ENCODE measurements around the gene C5AR1. TPM values are rescaled to one million over a fixed set of nuclear protein-coding genes. Genes with fewer than 3 reads are reported as not detected.

The C5AR1 gene
- total and polyA plus RNA-seq, 9 of the 15 experiments (the other 6 are each of a cell fraction or from before 2014, with no cell fraction given): 0.06 to 1.6 (median 0.28) TPM; not detected in 3

DNA sequence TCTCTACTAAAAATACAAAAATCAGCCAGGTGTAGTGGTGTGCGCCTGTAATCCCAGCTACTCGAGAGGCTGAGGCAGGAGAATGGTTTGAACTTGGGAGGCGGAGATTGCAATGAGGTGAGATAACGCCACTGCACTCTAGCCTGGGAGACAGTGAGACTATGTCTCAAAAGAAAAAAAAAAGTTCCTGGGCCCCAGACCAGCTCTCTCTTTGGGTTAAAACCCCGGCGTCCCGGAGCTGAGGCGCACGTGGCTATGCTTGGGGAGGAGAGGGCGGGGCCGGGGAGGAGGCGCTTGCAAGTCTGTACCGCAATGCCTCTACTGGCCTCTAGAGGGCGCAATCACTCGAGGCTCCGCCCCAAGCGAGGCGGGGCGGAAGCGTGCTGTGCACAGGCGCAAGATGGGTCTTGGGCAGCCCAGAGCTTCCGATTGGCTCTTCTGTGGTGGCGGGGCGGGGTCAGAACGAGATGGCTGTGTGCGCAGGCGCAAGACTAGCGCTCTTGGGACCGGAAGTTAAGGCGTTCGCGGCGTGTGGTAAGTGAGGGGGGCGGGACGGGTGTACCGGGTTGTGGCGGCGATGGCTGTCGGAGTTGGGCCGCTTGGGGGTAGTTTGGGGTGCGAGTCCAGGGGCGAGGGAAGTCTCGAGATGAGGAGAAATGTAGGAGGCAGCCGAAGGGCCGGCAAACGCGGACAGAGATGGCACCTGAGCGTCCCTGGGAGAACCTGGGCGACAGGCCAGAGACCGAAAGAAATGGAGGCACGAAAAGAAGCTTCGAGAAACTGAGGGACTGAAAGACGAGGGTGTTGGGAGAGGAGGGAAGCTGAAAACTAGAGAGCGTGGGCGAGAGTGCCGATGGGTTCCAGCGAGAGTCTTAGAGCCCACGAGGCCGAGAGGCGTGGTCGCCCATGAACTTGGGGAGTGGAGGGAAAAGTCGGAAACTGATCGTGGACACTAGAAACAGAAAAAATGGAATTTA, 39.4 kb downstream of the C5AR1 start, which contains the start of gene DHX34 (continued):
- no peak for TF ChIP-seq SIN3B (IDR thresholded peaks at IDR 0.05; ENCODE audit: low read depth)
- TF ChIP-seq HDAC8 (tag; IDR thresholded peaks at IDR 0.05): no peak
- peak; percentile 45; the same call in 1 of the 2 replicates for TF ChIP-seq LCOR (CRISPR knock-in tag; IDR thresholded peaks at IDR 0.05)
- peak; percentile 99 for TF ChIP-seq MYC (IDR thresholded peaks at IDR 0.05; ENCODE audit: low read depth, low read length)
- TF ChIP-seq MYC (CRISPR knock-in tag; IDR thresholded peaks at IDR 0.05; ENCODE audit: borderline replicate concordance, low read depth): peak; percentile 50; the same call in 1 of the 2 replicates
- TF ChIP-seq, protein P1, sequence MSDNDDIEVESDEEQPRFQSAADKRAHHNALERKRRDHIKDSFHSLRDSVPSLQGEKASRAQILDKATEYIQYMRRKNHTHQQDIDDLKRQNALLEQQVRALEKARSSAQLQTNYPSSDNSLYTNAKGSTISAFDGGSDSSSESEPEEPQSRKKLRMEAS (CRISPR knock-in tag; IDR thresholded peaks at IDR 0.05): peak; percentile 93
- TF ChIP-seq TEAD4 (IDR thresholded peaks at IDR 0.05; ENCODE audit: low read length): no peak
- no peak for TF ChIP-seq TEAD4 (CRISPR knock-in tag; IDR thresholded peaks at IDR 0.05; ENCODE audit: borderline replicate concordance)
- TF ChIP-seq NCOA1 (IDR thresholded peaks at IDR 0.05; ENCODE audit: low read depth): no peak; the same call in 1 of the 2 replicates
- peak; percentile 63 for TF ChIP-seq NFRKB (IDR thresholded peaks at IDR 0.05; ENCODE audit: low read depth)
- TF ChIP-seq, protein P2, sequence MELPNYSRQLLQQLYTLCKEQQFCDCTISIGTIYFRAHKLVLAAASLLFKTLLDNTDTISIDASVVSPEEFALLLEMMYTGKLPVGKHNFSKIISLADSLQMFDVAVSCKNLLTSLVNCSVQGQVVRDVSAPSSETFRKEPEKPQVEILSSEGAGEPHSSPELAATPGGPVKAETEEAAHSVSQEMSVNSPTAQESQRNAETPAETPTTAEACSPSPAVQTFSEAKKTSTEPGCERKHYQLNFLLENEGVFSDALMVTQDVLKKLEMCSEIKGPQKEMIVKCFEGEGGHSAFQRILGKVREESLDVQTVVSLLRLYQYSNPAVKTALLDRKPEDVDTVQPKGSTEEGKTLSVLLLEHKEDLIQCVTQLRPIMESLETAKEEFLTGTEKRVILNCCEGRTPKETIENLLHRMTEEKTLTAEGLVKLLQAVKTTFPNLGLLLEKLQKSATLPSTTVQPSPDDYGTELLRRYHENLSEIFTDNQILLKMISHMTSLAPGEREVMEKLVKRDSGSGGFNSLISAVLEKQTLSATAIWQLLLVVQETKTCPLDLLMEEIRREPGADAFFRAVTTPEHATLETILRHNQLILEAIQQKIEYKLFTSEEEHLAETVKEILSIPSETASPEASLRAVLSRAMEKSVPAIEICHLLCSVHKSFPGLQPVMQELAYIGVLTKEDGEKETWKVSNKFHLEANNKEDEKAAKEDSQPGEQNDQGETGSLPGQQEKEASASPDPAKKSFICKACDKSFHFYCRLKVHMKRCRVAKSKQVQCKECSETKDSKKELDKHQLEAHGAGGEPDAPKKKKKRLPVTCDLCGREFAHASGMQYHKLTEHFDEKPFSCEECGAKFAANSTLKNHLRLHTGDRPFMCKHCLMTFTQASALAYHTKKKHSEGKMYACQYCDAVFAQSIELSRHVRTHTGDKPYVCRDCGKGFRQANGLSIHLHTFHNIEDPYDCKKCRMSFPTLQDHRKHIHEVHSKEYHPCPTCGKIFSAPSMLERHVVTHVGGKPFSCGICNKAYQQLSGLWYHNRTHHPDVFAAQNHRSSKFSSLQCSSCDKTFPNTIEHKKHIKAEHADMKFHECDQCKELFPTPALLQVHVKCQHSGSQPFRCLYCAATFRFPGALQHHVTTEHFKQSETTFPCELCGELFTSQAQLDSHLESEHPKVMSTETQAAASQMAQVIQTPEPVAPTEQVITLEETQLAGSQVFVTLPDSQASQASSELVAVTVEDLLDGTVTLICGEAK (IDR thresholded peaks at IDR 0.05): peak; percentile 75
- TF ChIP-seq, protein P2 (CRISPR knock-in tag; IDR thresholded peaks at IDR 0.05): no peak
- TF ChIP-seq NCOA2 (IDR thresholded peaks at IDR 0.05; ENCODE audit: partially characterized antibody in 2 of 2): no peak
- peak; percentile 68; the same call in 1 of the 2 replicates for TF ChIP-seq SPI1 (IDR thresholded peaks at IDR 0.05; ENCODE audit: borderline replicate concordance, low read depth, low read length)
- peak; percentile 87; the same call in 1 of the 2 replicates for TF ChIP-seq ELF4 (CRISPR knock-in tag; IDR thresholded peaks at IDR 0.05)
- TF ChIP-seq, protein P3, sequence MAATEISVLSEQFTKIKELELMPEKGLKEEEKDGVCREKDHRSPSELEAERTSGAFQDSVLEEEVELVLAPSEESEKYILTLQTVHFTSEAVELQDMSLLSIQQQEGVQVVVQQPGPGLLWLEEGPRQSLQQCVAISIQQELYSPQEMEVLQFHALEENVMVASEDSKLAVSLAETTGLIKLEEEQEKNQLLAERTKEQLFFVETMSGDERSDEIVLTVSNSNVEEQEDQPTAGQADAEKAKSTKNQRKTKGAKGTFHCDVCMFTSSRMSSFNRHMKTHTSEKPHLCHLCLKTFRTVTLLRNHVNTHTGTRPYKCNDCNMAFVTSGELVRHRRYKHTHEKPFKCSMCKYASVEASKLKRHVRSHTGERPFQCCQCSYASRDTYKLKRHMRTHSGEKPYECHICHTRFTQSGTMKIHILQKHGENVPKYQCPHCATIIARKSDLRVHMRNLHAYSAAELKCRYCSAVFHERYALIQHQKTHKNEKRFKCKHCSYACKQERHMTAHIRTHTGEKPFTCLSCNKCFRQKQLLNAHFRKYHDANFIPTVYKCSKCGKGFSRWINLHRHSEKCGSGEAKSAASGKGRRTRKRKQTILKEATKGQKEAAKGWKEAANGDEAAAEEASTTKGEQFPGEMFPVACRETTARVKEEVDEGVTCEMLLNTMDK (IDR thresholded peaks at IDR 0.05; ENCODE audit: borderline replicate concordance, insufficient read depth, low read depth, low read length, poor library complexity, severe bottlenecking): peak; percentile 95

Data from K562 (cell line).